ENCODE results near the gene KDSR. TPM values are rescaled to one million over a fixed set of nuclear protein-coding genes. Genes with fewer than 3 reads are reported as not detected.

Gene KDSR
- total RNA-seq, result 73.5 TPM
- 22.5 TPM for polyA plus RNA-seq (ENCODE audit: insufficient read depth, low read depth, low replicate concordance)
- long read RNA-seq, donor 1, full-length matches to known transcripts, result 8 of 8 reads
- long read RNA-seq, donor 1, partial matches to known transcripts, result 0 of 8 reads
- long read RNA-seq, donor 1, other reads (novel, unspliced or antisense), result 0 of 8 reads
- long read RNA-seq, donor 2, full-length matches to known transcripts, result 5 of 5 reads
- long read RNA-seq, donor 2, partial matches to known transcripts, result 0 of 5 reads
- long read RNA-seq, donor 2, other reads (novel, unspliced or antisense), result 0 of 5 reads
- long read RNA-seq, donor 3, full-length matches to known transcripts, result 6 of 6 reads
- long read RNA-seq, donor 3, partial matches to known transcripts, result 0 of 6 reads
- long read RNA-seq, donor 3, other reads (novel, unspliced or antisense), result 0 of 6 reads
- long read RNA-seq, donor 4, full-length matches to known transcripts, result 5 of 5 reads
- long read RNA-seq, donor 4, partial matches to known transcripts, result 0 of 5 reads
- long read RNA-seq, donor 4, other reads (novel, unspliced or antisense), result 0 of 5 reads
- long read RNA-seq, donor 5, result 0 reads
- long read RNA-seq, donor 6, full-length matches to known transcripts, result 3 of 17 reads
- long read RNA-seq, donor 6, partial matches to known transcripts, result 0 of 17 reads
- long read RNA-seq, donor 6, other reads (novel, unspliced or antisense), result 14 of 17 reads
- long read RNA-seq, donor 7, full-length matches to known transcripts, result 61 of 93 reads
- long read RNA-seq, donor 7, partial matches to known transcripts, result 0 of 93 reads
- long read RNA-seq, donor 7, other reads (novel, unspliced or antisense), result 32 of 93 reads
- long read RNA-seq, donor 8, full-length matches to known transcripts, result 9 of 21 reads
- long read RNA-seq, donor 8, partial matches to known transcripts, result 0 of 21 reads
- long read RNA-seq, donor 8, other reads (novel, unspliced or antisense), result 12 of 21 reads
- long read RNA-seq, donor 9, full-length matches to known transcripts, result 6 of 6 reads
- long read RNA-seq, donor 9, partial matches to known transcripts, result 0 of 6 reads
- long read RNA-seq, donor 9, other reads (novel, unspliced or antisense), result 0 of 6 reads
- long read RNA-seq, donor 10, full-length matches to known transcripts, result 5 of 5 reads
- long read RNA-seq, donor 10, partial matches to known transcripts, result 0 of 5 reads
- long read RNA-seq, donor 10, other reads (novel, unspliced or antisense), result 0 of 5 reads

DNA sequence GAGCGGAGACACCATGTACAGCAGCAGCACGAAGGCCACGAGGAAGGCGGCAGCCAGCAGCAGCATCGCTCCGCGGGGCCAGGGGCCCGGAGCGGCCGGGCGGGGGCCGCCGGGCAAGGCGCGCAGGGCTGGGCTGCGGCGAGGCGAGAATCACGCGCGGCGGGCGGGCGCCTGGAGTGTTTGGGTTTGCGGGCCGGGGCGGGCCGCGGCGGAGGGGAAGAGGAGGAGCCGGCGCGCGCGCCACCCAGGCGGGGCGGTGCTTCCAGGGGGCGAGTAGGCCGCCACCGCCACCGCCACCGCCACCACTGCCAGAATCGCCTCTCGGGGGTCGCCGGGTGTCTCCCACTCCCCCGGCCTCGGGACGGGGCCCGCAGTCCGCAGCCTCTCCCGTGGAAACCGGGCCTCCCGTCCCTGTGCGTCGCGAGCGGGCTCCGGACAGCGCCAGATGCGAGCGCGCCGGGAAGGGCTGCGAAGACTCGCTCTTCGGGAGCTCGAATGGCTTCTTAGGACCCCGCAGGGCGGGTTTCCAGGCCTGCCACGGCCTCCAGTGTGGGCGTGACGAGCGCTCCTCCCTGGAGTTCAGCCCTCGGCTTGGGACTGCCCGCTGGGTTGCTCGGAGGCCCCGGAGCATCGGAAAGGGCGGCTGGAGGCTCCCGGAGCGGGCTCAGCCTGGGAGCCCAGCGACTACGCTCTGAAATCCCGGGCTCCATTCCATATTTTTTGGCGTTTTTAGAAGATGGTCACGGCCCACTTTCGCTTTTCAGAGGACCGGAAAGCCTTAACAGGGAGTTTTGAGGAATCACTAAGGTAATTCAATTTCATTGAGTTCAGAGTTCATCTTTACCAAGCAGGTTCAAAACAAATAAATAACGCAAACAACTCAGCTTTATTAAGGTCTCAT is at the start of gene KDSR:
Gene KDSR, minus strand, starts transcription at position 154 of the 901 bp plus-strand sequence. Its CDS starts 88 bp downstream, at position 66.
- Histone ChIP-seq H3K27me3 (ENCODE audit: control insufficient read depth, insufficient read depth, low read length) (no peaks in the 10 kb centered on the region), H3K4me3 (ENCODE audit: low read length in 3 of 3) (peak within 1 kb of the TSS; percentile 78 to 99 (median 96)), H3K36me3 (ENCODE audit: control insufficient read depth in 2 of 3, insufficient read depth in 3 of 3, low read length in 3 of 3) (peaks cover 0 to 2% (median 0%) of the 10 kb centered on the region in 3 donors), H3K9ac (ENCODE audit: low read length in 3 of 3) (peak within 1 kb of the TSS; percentile 68 to 84 (median 69)), H3K27ac (ENCODE audit: low read depth in 2 of 2, low read length in 2 of 2) (peak within 1 kb of the TSS; percentile 91 to 94), H3K9me3 (ENCODE audit: control insufficient read depth in 2 of 3, insufficient read depth in 1 of 3, low read length in 3 of 3) (no peaks in the 10 kb centered on the region), H3K4me1 (ENCODE audit: control insufficient read depth in 2 of 3, insufficient read depth in 2 of 3, low read depth in 1 of 3, low read length in 3 of 3) (peaks cover 0 to 3% (median 0%) of the 10 kb centered on the region in 3 donors)
- DNase-seq, result peak; percentile 97 to 100 (median 99)
- TF ChIP-seq, protein P1, sequence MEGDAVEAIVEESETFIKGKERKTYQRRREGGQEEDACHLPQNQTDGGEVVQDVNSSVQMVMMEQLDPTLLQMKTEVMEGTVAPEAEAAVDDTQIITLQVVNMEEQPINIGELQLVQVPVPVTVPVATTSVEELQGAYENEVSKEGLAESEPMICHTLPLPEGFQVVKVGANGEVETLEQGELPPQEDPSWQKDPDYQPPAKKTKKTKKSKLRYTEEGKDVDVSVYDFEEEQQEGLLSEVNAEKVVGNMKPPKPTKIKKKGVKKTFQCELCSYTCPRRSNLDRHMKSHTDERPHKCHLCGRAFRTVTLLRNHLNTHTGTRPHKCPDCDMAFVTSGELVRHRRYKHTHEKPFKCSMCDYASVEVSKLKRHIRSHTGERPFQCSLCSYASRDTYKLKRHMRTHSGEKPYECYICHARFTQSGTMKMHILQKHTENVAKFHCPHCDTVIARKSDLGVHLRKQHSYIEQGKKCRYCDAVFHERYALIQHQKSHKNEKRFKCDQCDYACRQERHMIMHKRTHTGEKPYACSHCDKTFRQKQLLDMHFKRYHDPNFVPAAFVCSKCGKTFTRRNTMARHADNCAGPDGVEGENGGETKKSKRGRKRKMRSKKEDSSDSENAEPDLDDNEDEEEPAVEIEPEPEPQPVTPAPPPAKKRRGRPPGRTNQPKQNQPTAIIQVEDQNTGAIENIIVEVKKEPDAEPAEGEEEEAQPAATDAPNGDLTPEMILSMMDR (IDR thresholded peaks at IDR 0.05; ENCODE audit: borderline replicate concordance, extremely low read depth, insufficient read depth), result no peak
- FAIRE-seq, result peak; percentile 62
- intact Hi-C loops (cut with DNase I), result no loop called here

GRCh38 chr18:63412953-63413352 is 45.9 kb upstream of the KDSR start:
- Histone ChIP-seq H3K27ac (ENCODE audit: low read depth in 2 of 2, low read length in 2 of 2) (no peak overlapping the region), H3K4me3 (ENCODE audit: low read length in 3 of 3) (no peak overlapping the region), H3K9ac (ENCODE audit: low read length in 3 of 3) (no peak overlapping the region), H3K4me1 (ENCODE audit: control insufficient read depth in 2 of 3, insufficient read depth in 2 of 3, low read depth in 1 of 3, low read length in 3 of 3) (no peaks in the 10 kb centered on the region), H3K9me3 (ENCODE audit: control insufficient read depth in 2 of 3, insufficient read depth in 1 of 3, low read length in 3 of 3) (no peaks in the 10 kb centered on the region), H3K36me3 (ENCODE audit: control insufficient read depth in 2 of 3, insufficient read depth in 3 of 3, low read length in 3 of 3) (peaks cover 2 to 47% (median 25%) of the 10 kb centered on the region in 3 donors), H3K27me3 (ENCODE audit: control insufficient read depth, insufficient read depth, low read length) (no peaks in the 10 kb centered on the region)
- DNase-seq (no peak), FAIRE-seq (no peak)
- TF ChIP-seq, protein P1 (IDR thresholded peaks at IDR 0.05; ENCODE audit: borderline replicate concordance, extremely low read depth, insufficient read depth), result no peak
- intact Hi-C loops (cut with DNase I), result no loop called here

DNA sequence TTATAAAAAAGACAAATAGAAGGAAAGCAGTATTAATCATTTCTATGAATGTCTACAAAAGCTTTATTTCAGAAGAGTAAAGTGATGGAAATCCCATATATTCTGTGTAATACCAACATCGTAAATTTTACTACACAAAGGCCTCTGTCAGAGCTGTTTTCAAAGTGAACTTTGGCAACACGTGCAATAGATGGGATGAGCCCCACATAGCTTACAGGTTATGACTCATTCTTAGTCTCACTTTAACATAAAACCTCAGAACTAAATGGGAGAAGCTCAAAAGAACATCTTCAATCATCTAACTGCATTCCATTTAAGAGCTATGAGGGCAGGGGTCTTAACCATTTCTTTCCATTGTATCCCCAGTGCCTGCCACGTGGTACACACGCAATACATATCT is 43.8 kb upstream of the KDSR start:
- H3K27ac ChIP-seq (ENCODE audit: low read depth in 2 of 2, low read length in 2 of 2), result no peak overlapping the region
- intact Hi-C loops (cut with DNase I), result no loop called here
- H3K4me1 ChIP-seq (ENCODE audit: control insufficient read depth in 2 of 3, insufficient read depth in 2 of 3, low read depth in 1 of 3, low read length in 3 of 3), result no peaks in the 10 kb centered on the region
- FAIRE-seq (no peak), DNase-seq (no peak)
- no peak overlapping the region for H3K4me3 ChIP-seq (ENCODE audit: low read length in 3 of 3)
- no peaks in the 10 kb centered on the region for H3K27me3 ChIP-seq (ENCODE audit: control insufficient read depth, insufficient read depth, low read length)
- H3K36me3 ChIP-seq (ENCODE audit: control insufficient read depth in 2 of 3, insufficient read depth in 3 of 3, low read length in 3 of 3), result peaks cover 2 to 50% (median 25%) of the 10 kb centered on the region in 3 donors
- no peaks in the 10 kb centered on the region for H3K9me3 ChIP-seq (ENCODE audit: control insufficient read depth in 2 of 3, insufficient read depth in 1 of 3, low read length in 3 of 3)
- TF ChIP-seq, protein P1 (IDR thresholded peaks at IDR 0.05; ENCODE audit: borderline replicate concordance, extremely low read depth, insufficient read depth), result no peak
- H3K9ac ChIP-seq (ENCODE audit: low read length in 3 of 3), result no peak overlapping the region
